ENCODE results near the gene HOXA7.

The HOXA7 gene

DNA sequence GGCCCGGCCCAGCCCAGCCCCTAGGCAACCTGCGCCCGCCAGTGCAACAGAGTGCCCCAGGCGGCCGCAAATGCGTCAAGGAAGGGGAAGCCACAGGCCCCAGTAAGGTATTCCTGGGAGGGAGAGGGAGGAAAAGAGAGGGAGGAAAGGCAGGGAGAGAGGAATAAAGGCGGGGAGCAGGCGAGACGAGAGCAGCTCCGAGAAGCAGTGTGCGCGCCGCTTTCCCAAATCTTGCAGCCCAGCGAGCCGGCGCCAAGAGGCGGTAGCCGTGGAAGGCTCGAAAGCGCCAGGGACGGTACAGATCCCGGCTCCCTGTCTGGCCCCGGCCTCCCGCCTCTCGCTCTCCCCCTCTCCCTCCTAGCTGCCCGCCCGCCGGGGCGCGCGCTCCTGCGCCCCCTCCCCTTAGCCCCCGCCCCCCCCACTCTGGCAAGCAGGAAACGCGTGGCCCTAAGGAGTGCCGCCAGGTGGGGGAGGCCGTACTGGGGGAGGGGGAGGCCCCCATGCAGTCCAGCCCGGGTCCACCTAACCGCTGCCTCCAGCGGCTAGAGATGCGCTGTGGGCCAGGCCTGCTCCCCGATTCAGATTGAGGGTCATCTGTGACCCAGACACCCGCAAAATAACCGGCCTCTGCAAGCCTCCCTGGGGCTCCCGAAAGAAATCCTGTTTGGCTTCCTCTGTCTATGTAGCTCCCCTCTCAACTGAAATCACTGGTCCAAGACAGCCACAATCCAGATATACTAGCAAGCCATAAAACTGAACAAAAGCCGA, 13.4 kb upstream of the HOXA7 start:
- DNase-seq = no peak

DNA sequence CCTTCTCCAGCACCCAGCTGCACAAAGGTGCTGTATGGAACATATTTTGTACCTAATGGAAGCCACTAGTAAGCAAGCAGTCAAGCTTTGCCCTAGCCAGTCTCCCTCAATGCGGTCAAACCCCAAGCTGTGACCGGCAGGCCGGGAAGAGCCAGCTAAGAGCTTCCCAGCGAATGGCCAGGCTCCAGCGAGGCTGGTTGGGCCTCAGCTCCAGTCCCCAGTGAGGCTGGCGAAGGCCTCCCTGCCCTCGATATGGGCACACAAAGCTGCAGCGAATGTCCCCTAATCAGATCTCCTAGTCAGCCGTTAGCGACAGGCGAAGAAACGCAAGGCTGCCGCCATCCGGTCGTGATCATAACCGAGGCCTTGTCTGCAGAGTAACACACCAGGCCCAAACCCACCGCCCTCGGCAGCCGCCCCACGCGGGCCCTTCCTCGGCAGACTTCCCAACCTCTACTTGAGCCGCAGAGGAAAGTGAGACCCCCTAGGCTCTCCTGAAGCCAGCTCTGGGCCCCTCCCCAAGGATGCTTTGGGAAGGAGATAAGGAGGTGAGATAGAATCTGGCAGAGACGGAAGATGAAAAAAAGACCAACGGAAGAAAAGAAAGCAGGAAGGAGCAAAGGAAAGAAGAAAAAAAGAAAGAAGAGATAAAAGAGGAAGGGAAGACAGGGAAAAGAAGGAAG, 11.9 kb upstream of the HOXA7 start:
- DNase-seq = no peak

DNA sequence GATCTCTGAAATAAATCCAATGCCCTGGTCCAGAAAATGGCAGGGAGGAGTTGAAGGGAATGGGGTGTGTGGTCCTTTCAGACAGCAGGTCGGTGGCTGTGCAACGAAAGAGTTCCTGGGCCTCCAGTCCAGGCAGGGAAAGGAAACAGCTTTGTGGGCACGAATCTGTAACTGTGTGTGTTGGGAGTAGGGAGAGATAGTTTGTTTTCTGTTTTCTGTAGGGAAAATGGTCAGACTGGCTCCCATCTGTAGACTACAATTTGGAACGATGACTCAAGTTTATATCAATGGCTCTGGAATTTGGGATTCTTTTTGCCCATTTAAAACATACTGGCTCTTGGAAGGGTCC, 11.4 kb upstream of the HOXA7 start:
- no peak for DNase-seq

DNA sequence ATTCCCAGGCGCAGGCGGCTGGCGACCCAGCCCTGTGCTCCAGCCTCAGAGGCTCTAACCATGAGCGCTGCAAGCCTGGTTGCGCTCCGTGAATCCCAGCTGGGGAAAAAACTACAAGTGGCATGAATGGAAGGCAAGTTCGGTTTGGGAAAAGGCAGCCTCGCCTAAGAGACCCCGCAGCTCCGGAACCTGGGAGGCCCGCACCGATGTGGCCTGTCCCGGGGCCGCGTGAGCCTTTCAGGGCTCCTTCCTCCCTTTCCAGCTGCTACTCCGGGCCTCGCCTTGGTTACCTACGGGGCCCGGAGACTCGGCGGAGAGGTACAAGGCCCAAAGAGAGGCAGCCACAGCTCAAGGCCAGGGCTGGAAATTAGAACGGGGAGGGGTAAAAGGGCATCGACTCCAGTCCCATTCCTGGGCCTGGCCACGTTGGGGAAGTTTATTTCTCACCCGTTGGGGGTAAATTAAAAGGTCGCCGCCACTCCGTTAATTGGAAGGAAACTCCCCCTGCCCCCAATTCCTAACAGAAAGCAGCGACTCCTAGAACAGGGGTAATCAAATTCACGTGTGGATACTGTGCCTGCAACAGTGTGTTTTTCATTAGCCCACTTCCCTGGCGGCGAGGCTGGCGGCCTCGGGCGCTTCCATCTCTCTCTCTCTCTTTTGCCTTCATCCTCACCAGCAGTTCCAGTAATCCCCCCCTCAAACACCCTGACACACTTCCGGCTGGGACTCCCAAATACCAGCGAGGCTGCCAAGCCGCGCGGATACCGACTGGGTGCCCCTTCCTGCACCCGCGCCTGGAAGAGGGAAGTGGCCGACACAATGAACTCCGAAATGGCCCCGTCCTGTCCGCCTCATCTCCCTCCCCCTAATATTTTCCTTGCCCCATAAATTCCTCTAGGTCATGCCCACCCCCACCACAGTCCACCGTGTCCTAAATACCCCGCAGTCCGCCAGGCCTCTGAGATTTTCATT, 10.3 kb upstream of the HOXA7 start:
- DNase-seq = no peak

DNA sequence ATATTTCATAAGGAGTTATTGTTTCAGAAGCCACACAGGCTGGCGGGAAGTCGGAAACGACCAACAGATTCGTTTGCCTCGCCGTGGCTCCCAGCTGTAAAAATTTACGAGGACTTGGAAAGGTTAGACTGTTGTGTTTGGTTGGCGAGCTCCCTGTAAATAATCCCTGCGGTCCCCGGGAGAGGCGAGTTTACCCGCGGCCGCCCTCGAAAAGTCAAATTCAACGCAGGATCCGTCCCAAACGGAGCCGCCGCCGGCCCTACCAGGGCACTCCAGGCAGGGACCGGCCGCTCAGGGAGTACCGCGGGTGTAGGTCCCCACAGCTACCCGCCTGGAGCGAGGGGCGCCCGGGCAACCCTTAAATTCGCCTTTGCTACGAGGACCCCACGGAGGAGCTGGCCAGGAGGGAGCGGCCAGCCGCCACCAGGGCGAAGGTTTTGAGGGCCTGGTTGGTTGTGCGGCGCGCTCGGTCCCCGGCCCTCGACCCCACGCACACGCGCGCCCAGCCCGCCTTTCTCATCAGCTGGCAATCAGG, 9.6 kb upstream of the HOXA7 start:
- no peak for DNase-seq

DNA sequence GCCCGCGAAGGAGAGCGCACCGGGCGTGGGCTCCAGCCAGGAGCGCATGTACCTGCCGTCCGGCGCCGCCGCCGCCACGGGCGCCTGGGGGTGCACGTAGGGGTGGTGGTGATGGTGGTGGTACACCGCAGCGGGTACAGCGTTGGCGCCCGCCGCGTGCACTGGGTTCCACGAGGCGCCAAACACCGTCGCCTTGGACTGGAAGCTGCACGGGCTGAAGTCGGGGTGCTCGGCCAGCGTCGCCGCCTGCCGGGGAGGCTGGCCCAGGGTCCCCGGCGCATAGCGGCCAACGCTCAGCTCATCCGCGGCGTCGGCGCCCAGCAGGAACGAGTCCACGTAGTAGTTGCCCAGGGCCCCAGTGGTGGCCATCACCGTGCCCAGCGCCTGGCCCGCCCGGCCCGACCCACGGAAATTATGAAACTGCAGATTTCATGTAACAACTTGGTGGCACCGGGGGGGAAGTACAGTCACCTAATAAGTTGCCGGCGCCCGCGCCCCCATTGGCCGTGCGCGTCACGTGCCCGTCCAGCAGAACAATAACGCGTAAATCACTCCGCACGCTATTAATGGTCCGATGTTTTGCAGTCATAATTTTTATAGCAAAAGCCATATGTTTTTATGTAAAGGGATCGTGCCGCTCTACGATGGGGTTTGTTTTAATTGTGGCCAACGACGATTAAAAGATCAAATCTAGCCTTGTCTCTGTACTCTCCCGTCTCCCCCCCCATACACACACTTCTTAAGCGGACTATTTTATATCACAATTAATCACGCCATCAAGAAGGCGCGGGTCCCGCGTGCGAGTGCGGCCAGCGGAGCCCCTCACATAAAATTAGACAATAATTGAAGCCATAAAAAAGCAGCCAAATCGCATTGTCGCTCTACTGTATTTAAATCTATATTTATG, 8.9 kb upstream of the HOXA7 start, which contains the start of gene HOXA9:
Gene HOXA9 (minus strand): TSS at position 449 of the 907 bp plus-strand sequence. CDS start 80 bp downstream, at position 369.
- DNase-seq = no peak

DNA sequence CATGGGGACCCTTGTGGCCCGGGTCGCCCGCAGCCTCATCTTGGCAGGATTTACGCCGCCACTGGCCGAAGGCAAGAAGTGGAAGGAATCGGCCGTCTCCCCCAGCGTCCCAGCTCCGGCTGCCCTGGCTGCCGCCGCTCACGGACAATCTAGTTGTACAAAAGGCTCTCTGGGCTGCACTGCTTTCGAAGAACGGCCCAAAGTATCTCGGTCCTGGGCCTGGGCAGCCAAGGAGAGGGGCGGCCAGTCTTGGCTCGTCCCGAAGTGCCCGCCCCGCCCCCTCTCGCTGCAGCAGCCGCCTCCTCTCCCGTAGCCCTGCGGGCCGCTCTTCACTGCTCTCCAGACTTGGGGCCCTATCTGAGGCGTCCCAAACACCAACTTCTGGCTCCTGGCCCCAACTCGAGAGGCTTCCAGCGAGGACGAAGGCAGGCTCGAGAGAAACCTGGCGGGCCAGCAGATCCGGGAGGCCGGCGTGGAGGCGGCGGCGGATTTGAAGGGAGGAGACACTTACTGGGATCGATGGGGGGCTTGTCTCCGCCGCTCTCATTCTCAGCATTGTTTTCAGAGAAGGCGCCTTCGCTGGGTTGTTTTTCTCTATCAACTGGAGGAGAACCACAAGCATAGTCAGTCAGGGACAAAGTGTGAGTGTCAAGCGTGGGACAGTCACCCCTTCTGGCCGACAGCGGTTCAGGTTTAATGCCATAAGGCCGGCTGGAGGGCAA, 8.1 kb upstream of the HOXA7 start:
- no peak for DNase-seq

DNA sequence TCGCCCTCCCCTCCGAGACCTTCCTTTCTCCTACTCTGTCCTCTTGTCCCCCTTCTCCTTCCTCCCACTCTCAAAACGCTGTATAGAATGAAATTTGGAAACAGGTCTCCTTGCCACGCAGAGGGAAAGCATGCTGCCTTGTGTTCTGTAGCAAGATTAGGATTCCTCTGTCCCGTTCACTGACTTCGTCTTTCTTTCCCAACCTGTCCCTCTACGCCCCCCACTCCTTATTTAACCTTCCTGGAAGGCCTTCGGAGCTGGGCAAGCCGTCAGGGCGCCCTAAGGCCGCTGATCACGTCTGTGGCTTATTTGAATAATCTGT, 7.5 kb upstream of the HOXA7 start:
- no peak for DNase-seq

DNA sequence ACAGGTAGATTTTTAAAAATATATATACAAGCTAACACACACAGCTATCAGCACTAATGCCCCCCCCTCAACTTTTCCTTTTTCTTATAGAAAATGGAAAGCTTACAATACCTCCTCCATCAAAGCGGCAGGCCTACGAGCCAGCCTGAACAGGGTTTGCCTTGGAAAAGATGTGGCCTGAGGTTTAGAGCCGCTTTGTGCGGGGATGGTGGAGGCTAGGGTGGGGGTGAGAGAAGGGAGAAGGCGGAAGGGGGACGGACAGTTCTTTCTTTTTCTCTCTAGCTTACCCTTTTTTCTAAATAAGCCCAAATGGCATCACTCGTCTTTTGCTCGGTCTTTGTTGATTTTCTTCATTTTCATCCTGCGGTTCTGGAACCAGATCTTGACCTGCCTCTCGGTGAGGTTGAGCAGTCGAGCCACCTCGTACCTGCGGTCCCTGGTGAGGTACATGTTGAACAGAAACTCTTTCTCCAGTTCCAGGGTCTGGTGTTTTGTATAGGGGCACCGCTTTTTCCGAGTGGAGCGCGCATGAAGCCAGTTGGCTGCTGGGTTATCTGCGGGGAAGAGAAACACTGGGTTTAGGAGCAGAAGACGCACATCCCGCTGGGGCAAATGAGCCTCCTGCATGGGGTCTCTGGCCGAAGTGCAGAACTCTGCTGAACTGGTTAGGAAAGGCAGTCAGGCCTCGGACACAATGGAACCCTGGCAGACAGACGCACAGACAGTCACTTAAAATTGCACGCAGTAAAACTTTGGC, 7.0 kb upstream of the HOXA7 start:
- DNase-seq = no peak

DNA sequence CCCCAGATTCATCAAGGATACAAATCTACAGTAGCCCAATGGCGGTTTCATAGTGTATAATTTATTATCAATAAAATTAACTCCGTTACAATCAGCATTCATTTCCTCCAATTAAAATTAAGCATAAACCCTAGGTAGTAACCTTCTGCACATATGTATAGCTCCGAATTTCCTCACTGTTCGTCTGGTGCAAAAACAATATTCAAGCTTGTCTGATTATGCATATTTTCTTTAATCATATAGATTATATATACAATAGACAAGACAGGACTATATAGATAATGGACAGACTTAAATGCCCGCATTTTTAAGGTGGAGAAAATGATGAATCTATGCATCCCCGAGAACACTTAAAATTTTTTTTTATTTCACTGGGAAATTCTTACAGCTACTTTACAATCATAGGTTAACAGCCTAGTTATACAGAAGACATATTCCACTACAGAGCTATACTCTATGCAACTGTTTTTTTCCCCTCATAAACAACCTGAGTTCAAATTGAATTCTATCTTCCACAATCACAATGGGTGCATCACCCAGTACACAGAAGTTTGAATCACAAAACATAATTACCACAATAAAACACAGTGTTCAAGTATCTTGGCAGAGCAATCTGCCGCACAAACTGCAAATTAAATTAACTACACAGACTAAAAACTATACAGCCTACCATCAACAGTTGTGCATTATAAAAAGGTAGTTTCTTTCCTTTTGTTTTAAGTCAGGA, 6.2 kb upstream of the HOXA7 start:
- DNase-seq = no peak

DNA sequence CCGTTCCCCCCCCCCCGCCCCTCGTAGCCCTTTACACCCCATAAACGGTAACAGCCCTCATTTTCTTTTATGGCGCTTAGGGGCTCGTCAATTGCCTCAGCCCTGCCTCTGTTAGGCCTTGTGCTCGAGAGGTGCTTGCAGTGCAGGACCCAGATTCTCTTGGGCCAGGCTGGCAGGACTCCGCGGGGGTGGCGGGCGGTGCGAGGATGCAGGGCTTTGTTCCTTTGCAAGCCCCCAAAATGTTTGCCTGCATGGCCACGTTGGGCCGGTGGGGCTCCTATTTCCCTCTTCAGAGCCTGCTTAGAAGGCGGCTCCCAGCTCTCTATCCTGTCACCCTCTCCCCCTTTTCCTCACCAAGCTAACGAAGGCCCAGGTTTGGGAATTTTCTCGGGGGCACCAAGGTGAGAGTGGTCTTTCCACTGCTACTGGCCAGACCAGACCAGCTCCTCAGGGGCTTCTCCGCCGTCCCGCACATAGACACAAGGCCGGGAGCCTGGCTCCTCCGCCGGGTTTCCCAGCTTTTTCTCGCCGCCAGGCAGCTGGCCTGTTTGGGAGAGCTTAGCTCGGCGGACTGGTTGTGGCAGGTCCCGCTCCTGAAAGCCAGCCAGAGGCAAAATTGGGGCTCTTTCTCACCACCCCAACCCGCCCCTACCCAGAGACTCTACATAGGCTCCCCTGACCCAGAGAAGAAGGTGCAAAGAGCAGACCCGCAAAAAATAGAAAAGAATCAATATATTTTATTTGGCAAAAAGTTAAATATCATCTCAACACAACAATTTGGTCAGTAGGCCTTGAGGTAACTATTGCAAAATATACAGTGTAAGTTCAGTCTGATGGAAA, 5.5 kb upstream of the HOXA7 start:
- no peak for DNase-seq

DNA sequence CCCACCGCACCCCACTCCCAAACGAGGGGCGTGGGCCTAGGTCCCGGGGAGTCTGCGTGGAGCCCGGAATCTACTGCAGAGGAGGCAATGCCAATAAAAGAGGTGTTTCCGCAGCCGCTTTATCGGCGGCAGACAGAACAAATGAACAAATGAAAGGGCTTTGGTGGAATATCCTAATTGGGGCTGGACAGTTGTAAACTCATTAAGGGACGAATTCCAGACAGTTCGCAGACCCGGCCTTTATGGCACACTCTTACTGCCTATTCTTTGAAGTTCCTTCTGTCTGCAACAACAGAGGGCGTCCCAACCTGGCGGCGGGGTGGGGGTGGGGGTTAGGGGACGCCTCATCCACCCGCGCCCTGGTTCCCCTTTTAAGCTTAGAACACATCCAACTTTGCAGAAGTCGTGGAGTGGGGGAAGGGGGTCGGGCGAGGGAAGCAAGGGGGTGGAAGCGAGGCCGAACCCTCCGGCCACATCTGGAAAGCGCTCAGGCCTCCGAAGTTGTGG, 4.8 kb upstream of the HOXA7 start:
- no peak for DNase-seq

DNA sequence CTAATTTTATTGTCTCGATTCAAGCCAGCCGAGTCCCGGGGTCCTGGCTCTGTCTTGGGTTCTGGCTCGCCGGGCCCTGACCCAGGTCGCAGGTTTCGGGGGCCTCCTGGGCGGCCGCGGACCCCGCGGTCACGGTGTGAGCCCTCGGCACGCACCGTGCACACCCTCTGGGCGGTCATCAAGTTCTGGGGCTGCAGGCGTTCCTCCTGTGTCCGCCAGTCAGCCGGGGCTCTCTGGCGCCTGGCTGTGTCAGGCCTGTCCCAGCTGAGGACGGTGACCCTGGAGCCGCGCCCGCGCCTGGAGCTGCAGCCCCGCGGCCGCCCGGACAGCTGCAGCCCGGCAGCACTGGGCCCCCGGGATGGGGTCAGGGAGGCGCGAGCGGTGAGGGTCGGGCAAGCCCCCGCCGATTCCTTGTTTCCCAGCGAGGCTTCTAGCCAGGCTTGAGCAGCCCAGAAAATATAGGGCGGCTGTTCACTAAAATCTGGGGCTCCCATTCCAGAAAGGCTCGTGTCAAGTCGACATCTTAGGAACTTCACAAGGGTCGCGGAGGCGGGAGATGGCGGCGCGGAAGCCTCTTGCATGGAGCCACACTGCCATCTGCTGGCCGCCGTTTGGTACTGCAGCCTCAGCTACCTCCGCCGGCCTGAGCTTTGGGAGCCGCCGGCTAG, 4.2 kb upstream of the HOXA7 start:
- peak; percentile 79 to 84 for DNase-seq

DNA sequence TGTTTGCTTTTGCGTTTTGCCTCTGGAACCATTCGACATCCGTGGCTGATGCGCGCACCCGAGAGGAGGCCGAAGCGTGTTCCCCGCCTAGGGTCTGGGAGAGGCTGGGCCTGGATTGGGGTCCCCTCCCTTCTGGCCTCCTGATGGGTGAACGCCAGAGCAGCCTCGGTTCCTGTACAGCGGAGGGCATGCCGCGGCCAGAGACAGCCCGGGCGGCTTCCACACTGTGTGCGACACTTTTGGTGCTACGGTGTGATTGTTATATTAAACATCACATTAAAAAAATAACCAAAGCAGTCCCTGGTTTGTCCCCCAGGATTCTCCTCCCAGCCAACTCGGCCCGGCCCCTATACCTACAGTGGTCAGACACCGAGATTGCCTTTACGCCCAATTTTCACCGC, 3.7 kb upstream of the HOXA7 start:
- no peak for DNase-seq

DNA sequence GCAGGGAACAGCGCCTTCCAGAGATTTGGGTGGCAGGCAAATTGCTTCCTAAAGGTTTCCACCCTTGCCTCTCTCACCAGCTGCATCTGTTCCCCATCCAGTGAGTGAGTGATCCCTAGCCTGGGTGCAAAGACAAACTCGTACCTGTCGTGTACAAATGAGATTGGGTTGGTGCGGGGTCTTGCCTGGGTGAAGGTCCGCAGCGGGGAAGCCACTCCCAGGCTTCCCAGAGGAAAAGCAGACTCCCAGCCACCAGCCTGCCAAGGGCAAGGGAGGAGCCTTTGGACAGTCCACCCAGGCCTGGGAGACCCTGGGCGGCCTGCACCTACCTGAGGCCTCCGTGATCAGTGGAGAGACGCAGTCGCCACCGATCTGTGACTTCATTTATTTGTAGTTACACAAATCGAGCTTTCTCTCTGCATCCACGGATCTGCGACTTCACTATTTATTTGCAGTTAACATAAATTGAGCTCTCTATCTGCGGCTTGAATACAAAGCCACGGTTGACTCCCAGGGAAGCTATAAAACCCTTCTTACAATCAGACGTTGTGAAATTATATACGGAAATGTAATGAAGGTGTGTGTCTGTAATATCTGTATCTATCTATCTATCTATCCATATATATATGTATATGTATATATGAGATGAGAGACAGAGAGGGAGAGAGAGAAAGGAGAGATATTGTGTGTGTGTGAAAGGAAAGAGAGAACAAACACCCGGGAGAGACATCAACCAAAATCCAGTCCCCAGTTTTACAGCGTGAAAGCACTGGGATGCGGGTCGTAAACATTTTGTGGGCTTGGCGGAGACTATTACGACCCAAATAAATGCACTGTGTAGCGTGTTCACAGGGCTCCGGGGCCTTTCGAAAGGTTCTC, 3.0 kb upstream of the HOXA7 start:
- DNase-seq = no peak

DNA sequence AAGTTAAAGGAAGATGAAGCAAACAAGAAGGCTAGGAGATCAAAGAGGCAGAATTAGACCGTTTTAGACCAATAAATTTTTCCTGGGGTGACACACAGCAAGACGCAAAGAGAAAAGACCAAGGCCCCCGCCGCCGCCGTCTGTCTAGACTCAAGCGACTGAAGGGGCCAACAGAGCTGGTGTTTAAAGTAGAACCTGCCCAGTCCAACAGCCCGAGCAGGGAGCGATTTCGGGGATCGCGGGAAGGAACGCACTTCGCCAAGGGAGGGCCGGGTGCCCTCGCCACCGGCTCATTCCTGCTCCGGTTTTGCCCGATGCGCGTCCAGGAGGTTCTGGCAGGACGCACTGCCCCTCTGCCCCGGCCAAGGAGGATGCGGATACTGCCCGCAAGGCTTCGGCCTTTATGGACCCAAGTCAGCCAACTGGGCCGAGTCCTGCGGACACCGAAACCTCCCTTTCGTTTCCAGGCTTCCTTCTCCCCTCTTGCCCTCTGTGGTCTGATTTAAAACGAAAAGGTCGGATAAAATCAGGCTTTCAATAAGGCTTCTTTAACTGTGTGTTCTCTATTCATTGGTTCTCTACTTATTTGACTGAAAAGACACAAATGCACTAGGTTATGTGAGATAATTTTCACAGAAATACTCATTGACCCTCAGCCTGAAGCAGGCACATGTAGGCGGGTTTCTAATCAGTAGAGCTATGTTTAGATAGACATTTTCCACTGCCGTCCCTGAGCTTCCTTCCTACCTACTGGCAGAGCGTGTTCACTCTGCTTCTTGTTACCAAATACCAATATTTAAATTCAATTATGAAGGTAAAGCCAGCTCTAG, 2.2 kb upstream of the HOXA7 start:
- DNase-seq = no peak
